D721Med (cell line): Measurements from ENCODE around the gene EYA4.

Source experiments
- DNase-seq: peaks from one replicate; pipeline ENCODE4 v3.0.0; 2011; ENCODE audit warnings: low spot score; ENCODE audit not compliant: insufficient read length
- FAIRE-seq: peaks from 2 replicates; lab custom pipeline; 2011; peaks lifted over from hg19 to GRCh38; lab: Jason Lieb, UNC
- TF ChIP-seq, protein P1 (sequence below): IDR thresholded peaks from 2 replicates; pipeline ENCODE4 v1.5.1; 2012; ENCODE audit warnings: mild to moderate bottlenecking, control low read depth; ENCODE audit not compliant: insufficient read depth; ENCODE audit errors: missing control alignments

Gene EYA4

GRCh38 chr6:133541040-133541439, 299.9 kb downstream of the EYA4 start:
- TF ChIP-seq, protein P1, sequence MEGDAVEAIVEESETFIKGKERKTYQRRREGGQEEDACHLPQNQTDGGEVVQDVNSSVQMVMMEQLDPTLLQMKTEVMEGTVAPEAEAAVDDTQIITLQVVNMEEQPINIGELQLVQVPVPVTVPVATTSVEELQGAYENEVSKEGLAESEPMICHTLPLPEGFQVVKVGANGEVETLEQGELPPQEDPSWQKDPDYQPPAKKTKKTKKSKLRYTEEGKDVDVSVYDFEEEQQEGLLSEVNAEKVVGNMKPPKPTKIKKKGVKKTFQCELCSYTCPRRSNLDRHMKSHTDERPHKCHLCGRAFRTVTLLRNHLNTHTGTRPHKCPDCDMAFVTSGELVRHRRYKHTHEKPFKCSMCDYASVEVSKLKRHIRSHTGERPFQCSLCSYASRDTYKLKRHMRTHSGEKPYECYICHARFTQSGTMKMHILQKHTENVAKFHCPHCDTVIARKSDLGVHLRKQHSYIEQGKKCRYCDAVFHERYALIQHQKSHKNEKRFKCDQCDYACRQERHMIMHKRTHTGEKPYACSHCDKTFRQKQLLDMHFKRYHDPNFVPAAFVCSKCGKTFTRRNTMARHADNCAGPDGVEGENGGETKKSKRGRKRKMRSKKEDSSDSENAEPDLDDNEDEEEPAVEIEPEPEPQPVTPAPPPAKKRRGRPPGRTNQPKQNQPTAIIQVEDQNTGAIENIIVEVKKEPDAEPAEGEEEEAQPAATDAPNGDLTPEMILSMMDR = no peak

DNA sequence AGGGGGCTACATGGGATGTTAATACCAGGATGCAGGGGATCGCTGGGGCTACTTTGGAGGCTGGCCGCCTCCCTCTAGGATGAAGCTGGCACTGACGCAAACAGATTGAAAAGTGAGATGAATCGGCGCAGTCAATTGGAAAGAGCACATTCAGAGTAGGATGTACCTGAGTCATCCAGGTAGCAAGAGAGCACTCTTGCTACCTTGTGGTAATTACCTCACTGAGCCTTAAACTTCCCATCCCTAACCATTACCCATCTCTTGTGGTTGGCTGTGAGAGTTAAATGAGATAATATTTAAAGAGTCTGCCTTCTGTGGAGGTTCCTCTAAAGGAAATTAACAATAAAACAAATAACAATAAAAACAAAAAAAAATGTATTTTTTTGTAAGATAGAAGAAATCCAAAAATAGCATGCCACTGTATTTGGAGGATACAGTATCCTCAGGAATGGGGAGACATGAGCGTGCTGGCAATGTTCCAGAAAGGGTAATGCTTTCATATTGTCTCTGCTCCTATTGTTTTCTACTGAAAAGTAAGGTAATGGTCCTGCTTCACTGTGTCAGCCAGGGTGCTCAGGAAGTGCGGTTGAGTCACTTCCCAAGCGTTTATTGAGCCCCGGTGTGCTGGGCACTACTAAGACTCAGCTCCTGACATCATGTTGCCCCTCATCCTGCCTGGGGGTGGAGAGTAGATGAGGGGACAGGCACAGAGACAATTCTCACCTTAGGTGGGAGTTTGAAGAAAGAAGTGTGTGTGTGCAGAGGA, 301.1 kb downstream of the EYA4 start:
- FAIRE-seq (no peak), DNase-seq (no peak)
- TF ChIP-seq, protein P1 = no peak

More at GRCh38 chr6:133541040-133541439, 299.9 kb downstream of the EYA4 start:
- DNase-seq (no peak), FAIRE-seq (no peak)

GRCh38 chr6:133544419-133544818, 303.3 kb downstream of the EYA4 start:
- DNase-seq (no peak), FAIRE-seq (no peak)
- TF ChIP-seq, protein P1 = no peak

DNA sequence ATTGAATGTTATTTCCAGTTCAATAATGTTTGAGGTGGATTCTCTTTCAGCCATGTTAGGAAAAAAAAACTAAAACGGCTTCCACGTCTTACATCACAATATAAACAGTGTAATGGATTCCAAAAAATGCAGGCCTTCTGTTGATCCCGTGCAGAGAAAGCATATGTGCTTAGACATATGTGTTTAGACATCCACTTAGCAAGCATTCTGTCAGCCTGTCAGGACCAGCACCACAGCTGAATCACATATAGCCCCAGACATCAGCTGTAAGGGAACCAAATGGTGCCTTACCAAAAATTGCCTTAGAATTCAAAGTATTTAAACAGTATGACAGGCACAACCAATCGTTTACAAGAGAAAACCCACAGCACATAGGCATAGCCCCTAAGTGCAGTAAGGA, 304.9 kb downstream of the EYA4 start:
- no peak for FAIRE-seq
- TF ChIP-seq, protein P1 = no peak
- DNase-seq = no peak

DNA sequence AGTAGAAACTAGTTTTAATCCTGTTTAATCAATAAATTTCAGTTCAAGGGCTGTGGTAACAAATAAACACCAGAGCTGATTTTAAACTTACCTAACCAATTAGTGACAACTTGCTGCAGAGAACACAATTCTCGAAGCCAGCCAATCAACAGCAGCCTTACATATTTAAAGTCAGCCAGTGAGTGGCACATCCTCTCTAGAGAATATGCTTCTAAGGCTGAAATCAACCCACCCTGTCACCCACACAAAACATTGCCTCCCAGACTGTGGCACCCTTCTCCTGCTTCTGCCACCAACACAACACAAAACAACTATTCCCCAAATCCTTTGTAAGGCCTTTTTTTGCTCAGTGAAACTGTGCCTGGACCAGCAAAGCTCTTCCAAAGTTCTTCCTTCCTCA, 306.0 kb downstream of the EYA4 start:
- TF ChIP-seq, protein P1 = no peak
- no peak for FAIRE-seq
- DNase-seq = no peak

GRCh38 chr6:133548423-133549159, 307.4 kb downstream of the EYA4 start:
- FAIRE-seq (no peak), DNase-seq (no peak)
- TF ChIP-seq, protein P1 = no peak
